ENCODE results near the gene RNF220. TPM values are rescaled to one million over a fixed set of nuclear protein-coding genes. Genes with fewer than 3 reads are reported as not detected.

RNF220 gene
- total and polyA plus RNA-seq, 2 donors (not counting 3 experiments of a cell fraction or from before 2014, with no cell fraction given): 62.7 to 66.6 TPM

- intact Hi-C loops (cut with micrococcal nuclease) (no loop called here), dilution Hi-C loops (cut with MboI; ENCODE audit: extremely low pct_ligation_motif_present, low sequenced_read_pairs) (no loop called here)
- no peak overlapping the region for H3K4me3 ChIP-seq (replicated peaks in 1 of 3; ENCODE audit: insufficient read depth in 1 of 3, low read depth in 1 of 3, low read length in 3 of 3)
- H3K9ac ChIP-seq (replicated peaks; ENCODE audit: extremely low read depth, insufficient read depth, low read length): no peak overlapping the region
- H3K4me2 ChIP-seq (ENCODE audit: insufficient read depth, low read length): no peak overlapping the region
- TF ChIP-seq CTCF (IDR thresholded peaks at IDR 0.05; ENCODE audit: extremely low read depth in 1 of 2, insufficient read depth in 1 of 2, low read depth in 1 of 2, low read length in 2 of 2): no peak
- TF ChIP-seq MAX (IDR thresholded peaks at IDR 0.05; ENCODE audit: insufficient read depth, insufficient read length): no peak
- no peak for TF ChIP-seq GATA2 (IDR thresholded peaks at IDR 0.05; ENCODE audit: insufficient read depth, insufficient read length, low read depth, low read length)
- TF ChIP-seq POLR2AphosphoS5 (IDR thresholded peaks at IDR 0.05; ENCODE audit: insufficient read depth, low read depth, low read length): no peak
- no peak for TF ChIP-seq FOS (IDR thresholded peaks at IDR 0.05; ENCODE audit: borderline replicate concordance, insufficient read depth, low read length)
- no peak for TF ChIP-seq JUN (IDR thresholded peaks at IDR 0.05; ENCODE audit: borderline replicate concordance, insufficient read depth, insufficient read length, low read depth)
- no peak for TF ChIP-seq POLR2A (IDR thresholded peaks at IDR 0.05; ENCODE audit: low read depth, low read length)
- TF ChIP-seq EZH2 (IDR thresholded peaks at IDR 0.05; ENCODE audit: borderline replicate concordance, low read depth, low read length, severe bottlenecking): no peak
- TF ChIP-seq MYC (IDR thresholded peaks at IDR 0.05; ENCODE audit: low read depth, low read length): no peak
- FAIRE-seq: no peak
- H3K4me1 ChIP-seq (ENCODE audit: control insufficient read depth, extremely low read depth, insufficient read depth, low read length): peaks cover 7% of the 10 kb centered on the region
- CTCF ChIA-PET: interaction anchor here (1.0 to 1.4 kb wide), 2 partner anchors 9 to 59 kb away, joined by 4 to 5 read pairs; no protein-coding TSS in a partner anchor
- no peak overlapping the region for H2AFZ ChIP-seq (ENCODE audit: low read depth, low read length)
- DNase-seq (ENCODE audit: low read depth, low spot score): no peak
- POLR2A ChIA-PET: no interaction called here
- no peaks in the 10 kb centered on the region for H4K20me1 ChIP-seq (replicated peaks; ENCODE audit: control insufficient read depth, extremely low read depth, insufficient read depth, low read length)
- no TSS peak for BruUV-seq (replicated peaks)
- no peak overlapping the region for H3K27ac ChIP-seq (ENCODE audit: insufficient read depth, low read depth, low read length)
- H3K9me3 ChIP-seq (replicated peaks; ENCODE audit: control insufficient read depth, insufficient read depth, low read length): no peaks in the 10 kb centered on the region
- H3K36me3 ChIP-seq (ENCODE audit: control insufficient read depth in 2 of 2, extremely low read depth in 1 of 2, insufficient read depth in 2 of 2, low read length in 2 of 2): no peaks in the 10 kb centered on the region
- no peaks in the 10 kb centered on the region for H3K9me1 ChIP-seq (replicated peaks; ENCODE audit: control insufficient read depth, extremely low read depth, insufficient read depth, low read length)
- H3K27me3 ChIP-seq (ENCODE audit: control insufficient read depth in 2 of 2, insufficient read depth in 2 of 2, low read length in 2 of 2): peaks cover 6 to 7% of the 10 kb centered on the region in 2 experiments
- H3K79me2 ChIP-seq (ENCODE audit: control insufficient read depth, insufficient read depth, low read length): no peaks in the 10 kb centered on the region
Observed at GRCh38 chr1:44437107-44437716, 32.2 kb downstream of the RNF220 start.
